ENCODE results near the gene LLCFC1.

The LLCFC1 gene

GRCh38 chr7:142939226-142939910 lies at the start of gene LLCFC1:
Gene LLCFC1, plus strand, starts transcription at chr7:142939484. Its CDS starts 138 bp downstream, at chr7:142939622.
- no peak for DNase-seq (ENCODE audit: low read depth)
- no peak for TF ChIP-seq CTCF (IDR thresholded peaks at IDR 0.05; ENCODE audit: insufficient read depth, low read depth, low read length, missing control alignments)

GRCh38 chr7:142889816-142890215 lies 49.5 kb upstream of the LLCFC1 start:
- DNase-seq (ENCODE audit: low read depth) = no peak
- TF ChIP-seq CTCF (IDR thresholded peaks at IDR 0.05; ENCODE audit: insufficient read depth, low read depth, low read length, missing control alignments) = no peak
- H3K4me3 ChIP-seq (ENCODE audit: low read length) = no peak overlapping the region

More at GRCh38 chr7:142939226-142939910, at the start of gene LLCFC1:
- H3K4me3 ChIP-seq (ENCODE audit: low read length) = no peak within 1 kb of the TSS

- no peak overlapping the region for H3K4me3 ChIP-seq (ENCODE audit: low read length)
- no peak for TF ChIP-seq CTCF (IDR thresholded peaks at IDR 0.05; ENCODE audit: insufficient read depth, low read depth, low read length, missing control alignments)
- DNase-seq (ENCODE audit: low read depth) = no peak
These were observed 48.3 kb upstream of the LLCFC1 start for GRCh38 chr7:142890874-142891485.

- TF ChIP-seq CTCF (IDR thresholded peaks at IDR 0.05; ENCODE audit: insufficient read depth, low read depth, low read length, missing control alignments) = no peak
- DNase-seq (ENCODE audit: low read depth) = no peak
- H3K4me3 ChIP-seq (ENCODE audit: low read length) = no peak overlapping the region
These were observed 47.7 kb upstream of the LLCFC1 start for GRCh38 chr7:142891490-142892082.

GRCh38 chr7:142892951-142893350 lies 46.3 kb upstream of the LLCFC1 start:
- DNase-seq (ENCODE audit: low read depth) = no peak
- no peak for TF ChIP-seq CTCF (IDR thresholded peaks at IDR 0.05; ENCODE audit: insufficient read depth, low read depth, low read length, missing control alignments)
- H3K4me3 ChIP-seq (ENCODE audit: low read length) = no peak overlapping the region

GRCh38 chr7:142894112-142894984 lies 44.9 kb upstream of the LLCFC1 start:
- DNase-seq (ENCODE audit: low read depth) = no peak
- TF ChIP-seq CTCF (IDR thresholded peaks at IDR 0.05; ENCODE audit: insufficient read depth, low read depth, low read length, missing control alignments) = no peak
- H3K4me3 ChIP-seq (ENCODE audit: low read length) = no peak overlapping the region
